ENCODE measurements around the gene PCDH8.

PCDH8 gene

DNA sequence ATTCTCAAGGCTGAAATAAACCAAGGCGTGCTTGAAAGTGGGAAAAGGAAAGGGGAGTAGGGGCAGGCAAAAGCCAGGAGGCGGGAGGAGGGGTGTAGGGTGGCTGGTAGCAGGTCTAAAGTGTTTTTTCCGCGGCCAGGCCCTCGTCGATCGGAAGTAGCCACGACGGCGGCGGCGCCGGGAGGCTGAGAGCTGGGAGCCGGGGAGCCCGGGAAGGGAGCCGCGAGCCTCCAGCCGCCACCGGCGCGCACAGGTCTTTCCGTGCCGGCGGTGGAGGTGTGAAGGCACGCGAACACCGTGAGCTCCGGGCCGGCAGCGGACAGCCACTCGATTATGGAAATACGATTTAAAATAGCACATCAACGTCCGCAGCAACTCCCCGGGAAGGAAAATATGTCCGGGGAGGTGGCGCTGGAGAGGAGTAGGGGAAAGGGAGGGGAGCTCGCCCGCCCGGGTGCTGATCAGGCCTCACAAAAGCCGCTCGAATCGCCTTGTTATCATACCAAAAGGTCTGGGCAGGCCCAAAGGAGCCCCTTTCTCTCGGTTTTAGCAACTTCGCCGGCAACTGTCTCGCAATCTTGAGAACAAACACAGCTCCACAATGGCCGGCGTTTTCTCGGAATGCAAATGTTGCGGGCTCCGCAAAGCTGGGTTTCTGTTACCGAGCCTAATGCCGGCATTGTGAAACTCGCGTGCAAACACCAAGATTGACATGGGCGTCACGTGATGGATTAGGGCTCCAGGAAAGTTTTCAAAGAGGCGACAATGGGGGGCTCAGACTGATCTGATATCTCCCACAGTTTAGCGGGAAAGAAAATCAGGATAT, 2.9 kb upstream of the PCDH8 start:
- DNase-seq (ENCODE audit: low read depth): no peak

DNA sequence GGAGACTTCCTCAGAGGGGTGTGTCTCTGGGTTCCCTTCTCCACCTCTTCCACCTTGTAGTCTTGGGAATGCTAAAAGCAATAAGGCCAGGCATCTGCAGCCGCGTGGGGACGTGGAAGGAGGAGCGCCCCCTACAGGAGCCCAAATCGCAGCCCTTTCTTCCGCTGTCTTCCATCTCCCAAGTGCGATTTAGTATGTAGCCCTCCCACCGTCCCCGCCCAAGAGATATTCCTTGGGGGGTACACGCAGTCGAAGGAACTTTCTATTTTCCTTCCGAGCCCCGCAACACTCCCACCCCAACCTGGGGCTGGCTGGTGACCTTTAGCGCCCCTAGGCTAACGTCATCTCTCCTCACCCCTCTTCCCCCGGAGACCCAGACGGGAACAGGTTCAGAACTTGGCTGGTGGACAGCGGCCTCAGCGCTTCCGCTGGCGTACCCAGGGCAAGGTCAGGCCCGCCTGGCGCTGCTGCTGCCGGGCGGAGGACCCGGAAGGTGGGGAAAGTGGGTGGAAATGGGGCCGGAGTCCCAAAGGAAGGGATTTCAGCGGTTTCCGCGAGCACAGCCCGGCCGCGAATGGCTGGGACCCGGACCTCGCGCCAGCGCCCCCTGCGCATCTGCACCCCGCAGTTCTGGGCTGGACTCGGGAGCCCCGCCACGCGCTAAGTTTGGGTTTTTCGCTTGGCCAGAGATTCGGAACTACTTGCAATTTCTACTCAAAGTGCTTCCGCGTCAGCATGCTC, 2.1 kb upstream of the PCDH8 start:
- no peak for DNase-seq (ENCODE audit: low read depth)

DNA sequence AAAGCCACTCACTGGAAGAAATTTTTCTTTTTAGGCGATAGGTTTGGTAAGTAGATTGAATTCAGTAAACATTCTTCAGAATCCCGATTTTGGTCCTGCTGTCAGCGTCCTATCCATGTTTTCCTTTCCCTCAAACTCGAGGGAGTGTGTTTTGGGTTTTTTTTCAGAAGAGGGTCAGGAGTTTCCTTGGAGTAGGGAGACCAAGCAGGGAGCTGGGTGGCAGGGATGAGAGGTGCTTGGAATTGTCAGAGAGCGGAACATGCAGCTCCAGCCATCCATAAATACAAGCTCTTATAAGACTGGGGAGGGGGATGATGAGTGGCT, 1.6 kb upstream of the PCDH8 start:
- DNase-seq (ENCODE audit: low read depth): no peak

DNA sequence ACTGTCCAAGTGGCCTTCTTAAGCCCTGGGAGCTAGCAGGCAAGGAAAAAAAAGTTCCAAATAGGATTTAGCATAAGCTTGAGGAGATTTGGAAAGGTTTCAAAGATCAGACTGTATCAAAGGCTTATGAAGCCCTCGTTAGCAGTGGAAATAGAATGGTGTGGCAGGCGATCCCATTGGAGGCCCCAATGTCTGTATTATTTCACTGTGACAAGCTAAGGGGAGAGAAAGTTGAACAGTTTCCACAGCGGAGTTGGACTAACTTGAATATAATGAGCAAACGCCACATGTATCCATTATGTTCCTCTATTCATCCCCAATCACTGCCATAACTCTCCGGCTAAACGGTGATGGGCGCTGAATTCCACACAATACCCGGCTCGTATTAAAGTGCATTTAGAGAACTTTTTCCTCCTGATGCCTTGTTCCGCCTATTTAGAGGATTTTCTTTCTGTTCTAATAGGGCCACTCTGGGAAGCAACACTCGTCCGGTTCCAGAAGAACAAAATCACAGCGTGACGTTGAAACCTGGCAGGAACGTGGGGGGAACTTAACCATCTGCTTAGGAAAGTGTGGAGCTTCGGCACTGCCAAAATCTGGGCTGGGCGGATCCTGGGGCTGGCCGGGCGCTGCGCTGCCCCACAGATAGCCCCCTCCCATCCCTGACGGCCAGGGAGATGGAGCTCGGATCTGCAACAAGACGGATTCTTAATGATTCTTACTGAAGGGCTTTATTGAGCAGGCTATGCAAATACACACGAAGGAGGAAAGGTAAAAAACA, 1.0 kb upstream of the PCDH8 start:
- DNase-seq (ENCODE audit: low read depth): no peak

DNA sequence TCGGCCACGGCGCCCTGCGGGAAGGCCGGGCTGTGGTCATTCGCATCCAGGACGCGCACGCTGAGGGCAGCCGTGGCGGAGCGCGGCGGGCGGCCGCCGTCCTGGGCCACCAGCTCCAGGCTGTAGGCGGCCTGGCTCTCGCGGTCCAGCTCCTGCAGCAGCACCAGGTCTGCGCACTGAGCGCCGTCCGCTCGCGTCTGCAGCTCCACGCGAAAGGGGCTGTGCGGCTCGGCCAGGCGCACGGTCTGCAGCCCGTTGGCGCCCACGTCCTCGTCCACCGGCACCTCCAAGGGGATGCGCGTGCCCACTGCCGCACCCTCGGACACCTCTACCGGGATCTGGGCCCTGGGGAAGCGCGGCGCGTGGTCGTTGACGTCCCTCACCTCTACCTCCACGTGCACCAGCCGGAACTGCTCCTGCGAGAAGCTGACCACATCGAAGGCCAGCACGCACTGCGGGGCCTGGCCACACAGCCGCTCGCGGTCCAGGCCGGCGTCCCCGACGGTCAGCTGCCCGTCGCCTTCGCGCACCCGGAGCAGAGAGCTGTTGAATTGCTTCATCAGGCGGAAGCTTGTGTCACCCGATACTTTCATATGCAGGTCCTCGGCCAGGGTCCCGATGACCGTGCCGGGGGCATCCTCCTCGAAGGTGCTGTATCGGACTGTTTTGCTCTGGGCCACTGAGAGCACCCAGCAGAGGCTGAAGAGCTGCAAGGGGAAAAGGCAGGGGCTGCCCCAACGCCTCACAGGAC, 583 bp downstream of the PCDH8 start:
- DNase-seq (ENCODE audit: low read depth): no peak

DNA sequence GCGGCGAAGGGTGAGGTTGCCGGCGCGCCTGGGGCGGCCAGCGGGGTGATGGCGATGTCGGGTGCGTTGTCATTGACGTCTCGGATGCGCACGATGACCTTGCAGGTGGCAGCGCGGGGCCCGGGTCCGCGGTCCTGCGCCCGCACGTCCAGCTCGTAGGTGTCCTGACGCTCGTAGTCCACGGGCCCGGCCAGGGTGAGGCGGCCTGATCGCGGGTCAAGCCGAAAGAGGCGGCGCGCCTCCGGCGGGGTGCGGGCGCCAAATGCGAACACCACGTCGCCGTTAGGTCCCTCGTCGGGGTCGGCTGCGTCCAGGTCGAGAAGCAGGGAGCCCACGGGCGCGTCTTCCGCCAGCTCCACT, 1.1 kb downstream of the PCDH8 start:
- DNase-seq (ENCODE audit: low read depth): no peak

DNA sequence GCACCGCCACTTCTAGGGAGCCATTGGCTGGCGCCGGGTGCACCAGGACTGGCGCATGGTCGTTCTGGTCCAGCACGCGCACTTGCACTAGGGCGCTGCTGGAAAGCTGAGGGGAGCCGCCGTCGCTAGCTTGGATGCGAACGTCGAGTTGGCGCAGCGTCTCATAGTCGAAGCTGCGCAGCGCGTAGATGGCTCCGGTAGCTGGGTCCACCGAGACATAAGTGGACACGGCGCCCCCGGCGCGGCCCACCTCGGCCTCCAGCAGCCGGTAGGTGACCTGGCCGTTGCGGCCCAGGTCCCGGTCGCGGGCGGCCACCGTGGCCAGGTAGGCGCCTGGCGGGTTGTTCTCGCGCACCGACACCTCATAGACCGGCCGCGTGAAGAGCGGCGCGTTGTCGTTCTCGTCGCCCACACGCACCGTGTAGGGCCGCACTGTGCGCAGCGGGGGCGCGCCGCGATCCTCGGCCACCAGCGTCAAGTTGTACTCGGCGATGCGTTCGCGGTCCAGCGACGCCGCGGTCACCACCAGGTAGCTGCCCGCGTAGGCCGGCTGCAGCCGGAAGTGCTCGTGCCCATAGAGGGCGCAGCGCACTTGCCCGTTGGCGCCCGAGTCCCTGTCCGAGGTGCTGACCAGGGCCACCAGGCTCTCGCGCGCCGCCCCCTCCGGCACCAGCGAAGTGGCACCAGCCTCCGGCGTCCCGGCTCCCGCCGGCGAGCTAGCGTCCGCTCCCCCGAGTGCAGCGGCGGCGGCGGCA, 1.7 kb downstream of the PCDH8 start:
- no peak for DNase-seq (ENCODE audit: low read depth)

DNA sequence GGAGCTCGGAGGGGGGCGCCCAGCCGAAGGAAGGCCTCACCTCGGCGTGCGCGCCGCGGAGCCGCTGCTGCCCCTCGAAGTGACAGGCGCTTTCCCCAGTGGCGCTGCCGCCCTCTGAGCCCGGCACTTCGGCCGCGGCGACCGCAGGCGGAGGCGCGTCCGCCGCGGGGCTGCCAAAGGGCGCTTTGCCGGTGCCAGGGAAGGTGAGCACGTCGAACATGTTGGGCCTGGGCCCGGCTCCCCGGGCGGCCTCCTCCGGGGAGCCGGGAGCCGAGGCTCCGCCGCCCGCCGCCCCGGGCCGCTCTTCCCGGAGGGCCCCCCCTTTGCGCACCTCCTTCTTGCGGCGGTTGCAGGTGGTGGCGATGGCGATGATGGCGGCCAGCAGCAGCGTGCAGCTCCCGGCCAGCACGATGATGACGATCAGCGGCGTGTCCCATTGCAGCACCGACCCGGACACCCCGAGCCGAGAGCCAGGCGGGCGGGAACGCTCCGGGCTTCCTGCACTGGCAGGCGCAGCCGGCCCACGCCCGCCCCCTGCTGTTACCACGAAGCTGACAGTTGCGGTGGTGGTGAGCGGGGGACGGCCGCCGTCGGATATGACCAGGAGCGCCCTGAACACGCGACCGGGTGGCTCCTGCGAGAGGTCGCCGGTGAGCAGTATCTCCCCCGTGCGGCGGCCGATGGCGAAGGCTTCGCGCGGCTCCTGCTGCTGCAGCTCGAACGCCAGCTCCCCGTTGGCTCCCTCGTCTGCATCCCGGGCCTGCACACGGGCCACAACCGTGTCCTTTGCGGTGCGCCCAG, 2.5 kb downstream of the PCDH8 start:
- no peak for DNase-seq (ENCODE audit: low read depth)

DNA sequence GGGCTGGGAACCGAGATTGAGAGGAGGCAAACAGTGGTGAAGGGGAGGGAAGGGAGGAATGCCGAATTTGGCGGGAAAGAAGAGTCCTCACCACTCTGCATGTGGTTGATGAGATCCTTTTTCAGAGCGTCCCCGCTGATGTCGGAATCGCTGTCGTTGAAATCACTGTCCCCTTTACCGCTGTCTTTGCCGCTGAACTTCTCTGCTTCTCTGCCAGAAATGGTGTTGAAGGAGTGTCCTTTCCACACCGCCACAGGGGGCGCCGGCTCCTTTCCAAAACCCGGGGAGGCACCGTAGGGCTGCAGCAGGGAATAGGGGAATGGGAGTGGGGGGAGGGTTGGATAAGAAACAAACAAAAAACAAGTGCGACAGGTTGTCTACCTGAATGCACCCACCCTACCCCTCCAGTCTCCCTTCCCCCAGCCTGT, 3.1 kb downstream of the PCDH8 start:
- DNase-seq (ENCODE audit: low read depth): no peak

DNA sequence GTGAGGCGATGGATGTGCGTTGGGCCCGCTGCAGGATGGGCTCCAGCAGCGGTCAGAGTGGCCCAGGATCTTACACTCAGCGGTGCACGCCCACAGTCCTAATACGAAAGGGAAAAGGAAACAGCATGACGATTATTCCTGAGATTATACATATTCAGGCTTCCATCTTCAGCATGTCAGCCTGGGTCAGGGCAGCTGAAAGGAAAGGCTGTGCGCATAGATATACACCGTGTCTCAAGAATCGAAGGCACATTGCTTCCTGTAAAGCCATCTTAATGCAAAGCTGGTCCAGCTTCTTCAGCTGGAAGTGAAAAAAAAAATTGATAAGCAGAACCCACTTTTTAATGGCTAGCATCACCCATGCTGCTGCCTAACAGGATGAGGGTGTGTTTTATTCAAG, 3.6 kb downstream of the PCDH8 start:
- no peak for DNase-seq (ENCODE audit: low read depth)

DNA sequence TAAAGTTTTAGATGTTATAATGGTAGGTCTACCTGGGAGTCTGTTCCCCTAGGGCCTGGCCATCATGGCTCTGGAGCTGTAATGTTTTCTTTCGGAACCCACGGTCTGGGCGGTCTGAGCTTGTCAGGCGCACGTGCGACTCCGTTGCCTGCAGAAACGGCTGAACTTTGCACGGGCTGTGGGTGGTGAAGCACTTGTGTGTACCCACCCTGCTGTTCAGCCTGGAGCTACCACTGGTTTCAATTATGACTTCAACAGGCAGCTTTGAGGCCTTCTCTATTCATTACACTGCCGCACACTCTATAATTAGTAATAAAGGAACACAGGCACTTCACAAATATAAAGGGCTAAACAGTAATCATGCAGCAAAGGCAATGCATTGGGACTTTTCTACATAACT, 6.0 kb downstream of the PCDH8 start:
- no peak for DNase-seq (ENCODE audit: low read depth)

DNA sequence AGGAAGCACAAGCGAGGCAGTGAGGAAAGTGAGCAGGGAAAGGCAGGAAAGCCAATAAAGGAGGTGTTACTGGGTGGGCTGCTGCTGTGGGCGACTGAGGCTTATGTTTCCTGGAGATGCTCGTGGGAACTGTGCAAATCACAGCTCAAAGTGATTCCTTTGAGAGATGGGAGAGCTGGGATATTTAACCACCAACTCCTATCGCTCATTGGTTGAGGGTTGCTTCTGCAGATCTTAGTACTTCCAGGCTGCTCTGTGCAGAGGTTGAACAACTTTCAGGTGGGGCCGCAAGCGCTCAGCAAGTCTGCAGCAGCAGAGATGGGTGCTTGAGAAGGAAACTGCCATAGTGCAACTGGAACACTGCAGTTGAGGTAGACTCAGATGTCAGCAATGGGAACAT, 8.4 kb downstream of the PCDH8 start:
- no peak for DNase-seq (ENCODE audit: low read depth)

DNA sequence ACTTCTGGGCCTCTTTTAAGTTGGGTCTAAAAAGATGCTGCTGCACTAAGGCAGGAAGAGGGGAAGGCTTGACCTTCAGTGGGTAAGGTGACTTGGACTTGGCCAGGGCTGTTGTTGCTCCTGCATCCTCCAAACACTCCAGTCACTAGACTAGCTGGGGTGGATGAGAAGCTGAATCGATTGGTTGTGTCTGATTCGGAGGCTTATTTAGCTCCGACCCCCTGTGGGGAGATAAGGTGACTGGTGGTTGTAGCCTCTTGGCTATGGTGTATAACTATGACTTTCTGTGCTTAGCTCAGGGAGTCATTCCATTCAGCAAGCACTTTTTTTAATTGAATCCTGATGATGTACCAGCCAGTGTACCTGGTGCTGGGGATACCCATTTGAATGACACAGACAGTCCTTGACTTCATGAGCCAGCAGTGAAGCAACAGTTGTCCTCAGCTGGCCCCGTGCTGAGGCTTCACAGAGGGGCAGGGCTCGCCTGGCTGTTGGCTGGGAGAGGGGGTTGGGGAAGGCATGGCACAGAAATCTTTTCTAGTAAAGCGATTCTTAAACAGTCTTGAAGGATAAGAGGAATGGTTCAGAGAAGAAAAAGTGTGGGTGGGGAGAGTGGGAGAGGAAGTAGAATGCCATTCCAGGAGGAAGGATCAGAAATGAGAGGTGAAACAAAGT, 9.9 kb downstream of the PCDH8 start:
- no peak for DNase-seq (ENCODE audit: low read depth)

DNA sequence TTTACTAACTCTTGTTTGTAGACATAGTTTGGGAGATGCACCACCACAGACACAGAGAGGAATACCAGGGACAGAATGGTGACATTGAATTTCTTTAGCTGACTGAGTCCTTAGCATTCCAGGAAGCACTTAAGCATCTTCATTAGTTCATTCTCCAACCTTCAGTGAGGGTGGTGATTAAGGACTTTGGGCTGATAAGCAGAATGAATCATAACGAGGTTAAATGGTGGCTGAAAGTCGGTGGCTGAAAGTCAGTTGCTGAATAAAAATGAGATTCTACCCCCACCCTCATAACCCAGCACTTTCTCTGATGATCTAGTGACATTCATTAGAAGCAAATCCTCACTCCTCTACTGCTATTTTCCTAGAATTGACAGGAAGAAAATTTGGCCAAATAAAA, 10.6 kb downstream of the PCDH8 start:
- DNase-seq (ENCODE audit: low read depth): no peak

DNA sequence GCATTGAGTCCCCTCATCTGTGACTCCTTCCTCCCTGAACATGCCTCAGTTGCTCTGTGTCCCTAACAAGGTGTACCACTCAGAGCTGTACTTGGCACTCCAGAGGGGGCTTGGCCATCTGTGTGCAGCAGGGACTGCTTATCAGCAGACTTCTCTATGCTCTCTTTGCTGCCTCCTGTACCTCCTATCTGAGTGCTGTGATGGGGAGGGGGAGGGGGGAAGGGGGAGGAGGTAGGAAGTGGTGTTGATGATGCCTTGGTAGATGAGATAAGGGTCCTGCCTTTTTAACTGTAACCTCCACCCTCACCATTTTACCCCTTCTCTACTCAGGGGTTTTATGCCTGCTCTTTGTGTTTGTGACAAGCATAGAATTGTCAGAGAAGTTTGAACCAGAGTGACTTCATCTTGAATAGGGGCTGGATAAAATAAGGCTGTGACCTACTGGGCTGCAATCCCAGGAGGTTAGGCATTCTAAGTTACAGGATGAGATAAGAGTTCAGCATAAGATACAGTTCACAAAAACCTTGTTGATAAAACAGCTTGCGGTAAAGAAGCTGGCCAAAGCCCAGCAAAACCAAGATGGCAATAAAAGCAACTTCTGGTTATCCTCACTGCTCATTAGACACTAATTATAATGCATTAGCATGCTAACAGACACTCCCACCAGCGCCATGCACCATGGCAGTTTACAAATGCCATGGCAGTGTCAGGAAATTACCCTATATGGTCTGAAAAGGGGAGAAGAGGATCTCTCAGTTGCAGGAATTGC, 13.2 kb downstream of the PCDH8 start:
- DNase-seq (ENCODE audit: low read depth): no peak

DNA sequence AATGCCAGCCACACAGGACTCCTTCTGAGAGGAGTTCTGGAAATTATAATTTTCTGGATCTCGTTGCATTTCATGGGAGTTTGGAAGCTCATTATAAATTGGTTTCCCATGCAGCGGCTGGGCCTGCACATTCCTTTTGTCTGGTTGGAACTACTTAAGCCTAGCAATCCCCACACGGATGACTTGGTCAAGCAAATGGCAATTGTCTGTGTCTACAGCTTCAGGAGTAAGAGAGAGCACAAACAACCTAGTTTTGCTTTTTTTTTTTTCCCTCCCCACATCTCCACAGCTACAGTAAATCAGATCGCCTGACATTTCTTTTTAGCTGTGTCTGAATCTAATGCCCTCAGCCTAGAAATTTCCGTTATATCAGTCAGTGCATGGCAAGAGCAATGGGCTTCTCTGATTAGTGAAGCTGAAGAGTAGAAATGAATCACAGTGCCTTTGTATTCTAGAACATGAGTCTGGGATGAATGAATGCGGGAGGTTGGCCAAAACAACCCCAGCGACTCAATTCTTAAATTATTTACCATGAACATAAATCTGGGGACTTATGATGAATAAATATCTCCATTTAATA, 15.1 kb downstream of the PCDH8 start:
- DNase-seq (ENCODE audit: low read depth): no peak

DNA sequence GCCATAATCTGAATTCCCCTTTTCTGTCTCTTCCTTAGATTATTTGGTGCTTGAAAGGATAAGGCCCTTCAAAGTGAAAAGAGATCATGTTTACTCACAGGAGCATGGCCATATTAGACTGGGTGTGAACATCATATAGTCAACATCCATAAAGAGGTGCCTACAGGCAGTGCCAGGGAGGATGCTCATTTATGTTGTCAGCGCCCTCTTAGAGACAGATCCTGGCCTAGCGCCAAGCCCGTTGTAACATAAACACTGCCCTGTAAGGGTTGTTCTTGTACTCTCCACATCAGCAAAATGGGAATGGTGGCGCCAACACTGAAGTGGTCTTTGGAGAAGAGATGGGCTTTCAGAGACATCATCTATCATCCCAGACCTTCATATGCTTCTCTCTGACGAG, 16.1 kb downstream of the PCDH8 start:
- no peak for DNase-seq (ENCODE audit: low read depth)

DNA sequence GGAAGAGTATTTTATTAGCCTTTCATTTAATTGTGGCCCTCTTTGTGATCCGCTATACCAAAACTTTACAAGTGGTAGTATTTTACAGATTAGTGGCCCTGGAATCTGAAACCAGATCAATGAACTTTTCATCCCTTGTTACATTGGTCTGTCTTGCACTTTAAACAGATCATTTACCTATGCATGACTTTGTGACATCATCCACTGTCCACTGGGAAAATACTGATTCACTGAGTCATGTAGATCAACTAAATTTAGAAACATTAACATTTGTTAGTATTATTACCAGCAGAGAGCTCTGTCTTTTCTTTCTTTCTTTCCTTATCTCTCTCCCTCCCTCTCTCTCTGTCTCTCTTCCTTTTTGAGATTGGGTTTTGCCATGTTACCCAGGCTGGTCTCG, 17.5 kb downstream of the PCDH8 start:
- DNase-seq (ENCODE audit: low read depth): no peak

DNA sequence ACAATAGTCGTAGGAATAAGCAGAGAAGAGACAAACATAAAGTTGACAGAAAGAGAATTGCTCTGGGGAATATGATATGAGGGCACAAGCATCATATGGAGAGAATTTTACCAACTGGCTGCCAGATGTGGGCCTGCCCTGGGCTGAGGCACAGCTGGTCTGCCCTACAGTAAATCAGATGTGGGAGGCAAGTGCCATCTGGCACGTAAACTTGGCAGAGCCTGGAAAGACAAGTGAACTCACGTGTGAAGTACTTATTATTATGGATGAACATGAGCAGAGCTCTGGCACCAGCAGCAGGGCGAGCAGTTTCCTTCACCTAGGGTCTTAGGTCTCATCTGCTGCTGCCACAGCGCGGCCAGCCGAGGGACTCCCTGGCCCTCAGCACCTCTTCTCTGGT, 20.6 kb downstream of the PCDH8 start:
- DNase-seq (ENCODE audit: low read depth): no peak

Data from T-helper 22 cell (primary cell).